ENCODE data around the gene HIC1. TPM values are rescaled to one million over a fixed set of nuclear protein-coding genes. Genes with fewer than 3 reads are reported as not detected.
A peak's percentile ranks its signal among the peaks of the same experiment; 100 is the strongest.

The HIC1 gene
- total and polyA plus RNA-seq, 9 of the 15 experiments (the other 6 are each of a cell fraction or from before 2014, with no cell fraction given), result 0.01 to 2.5 (median 0.18) TPM

DNA sequence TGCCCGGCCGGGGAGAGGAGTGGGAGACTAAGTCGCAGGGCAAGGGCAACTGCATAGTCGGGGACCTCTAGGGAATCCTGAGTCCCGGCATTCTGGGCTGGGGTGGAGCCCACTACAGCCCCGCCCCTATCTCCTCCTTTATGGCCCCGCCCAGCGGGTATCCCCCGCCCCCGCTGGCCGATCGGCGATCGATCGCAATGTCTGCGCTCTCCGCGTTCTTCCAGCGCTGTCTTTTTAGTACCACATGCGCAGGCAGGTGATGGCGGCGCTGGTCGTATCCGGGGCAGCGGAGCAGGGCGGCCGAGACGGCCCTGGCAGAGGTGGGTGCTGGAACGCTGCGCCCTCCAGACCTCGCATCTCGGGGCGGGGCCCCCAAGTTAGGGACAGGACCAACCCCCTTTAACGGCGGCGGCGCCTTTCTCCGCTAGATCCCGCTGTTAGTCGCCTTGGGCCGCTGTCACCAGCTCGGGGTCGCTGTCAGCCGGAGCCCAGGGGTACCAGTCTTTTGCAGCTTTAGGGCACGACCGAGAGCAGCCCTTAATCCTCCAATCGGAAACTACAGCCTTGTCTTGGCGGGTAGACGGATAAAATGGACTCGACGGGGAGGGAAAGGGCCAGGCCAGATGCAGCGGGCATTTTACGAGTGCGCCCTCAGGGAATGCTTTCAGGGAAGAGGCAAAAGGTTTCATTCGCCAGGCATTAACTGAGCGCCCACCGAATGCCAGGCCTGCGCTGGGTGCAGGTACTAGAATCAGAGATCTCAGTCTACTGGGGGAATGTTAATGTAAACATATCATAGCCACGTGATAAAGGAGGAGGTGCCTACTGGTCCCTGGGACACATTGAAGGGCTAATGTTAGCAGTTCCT, 24.8 kb upstream of the HIC1 start, which contains the start of gene DPH1 (continued):
- TF ChIP-seq ZNF584 (CRISPR knock-in tag; IDR thresholded peaks at IDR 0.05; ENCODE audit: low read depth) (no peak), KDM4B (IDR thresholded peaks at IDR 0.05; ENCODE audit: borderline replicate concordance in 2 of 2, low read depth in 1 of 2) (no peak), CCNT2 (IDR thresholded peaks at IDR 0.05; ENCODE audit: borderline replicate concordance, extremely low read depth, insufficient read length, low read depth, low read length) (peak; percentile 54), ATF1 (CRISPR knock-in tag; IDR thresholded peaks at IDR 0.05) (0 out of 2 replicates have a peak, but pooled peaks have one; percentile 12), ATF1 (tag; IDR thresholded peaks at IDR 0.05) (peak; percentile 30; the same call in 1 of the 2 replicates), SRSF7 (optimal IDR thresholded peaks at IDR 0.05; ENCODE audit: low read depth, low read length) (no peak), TCFL5 (CRISPR knock-in tag; conservative IDR thresholded peaks at IDR 0.05) (no peak), PHF8 (IDR thresholded peaks at IDR 0.05; ENCODE audit: borderline replicate concordance, low read length) (peak; percentile 78; the same call in 1 of the 2 replicates), PML (IDR thresholded peaks at IDR 0.05; ENCODE audit: low read length) (0 out of 2 replicates have a peak, but pooled peaks have one; percentile 33), ZNF354B (CRISPR knock-in tag; IDR thresholded peaks at IDR 0.05) (no peak), KAT2B (IDR thresholded peaks at IDR 0.05; ENCODE audit: low read depth, low read length) (no peak), RNF2 (IDR thresholded peaks at IDR 0.05) (peak; percentile 45; the same call in 1 of the 2 replicates), ZNF239 (CRISPR knock-in tag; IDR thresholded peaks at IDR 0.05) (no peak), PURB (CRISPR knock-in tag; IDR thresholded peaks at IDR 0.05; ENCODE audit: low read depth) (no peak), SMARCB1 (IDR thresholded peaks at IDR 0.05; ENCODE audit: insufficient read length, low read depth) (no peak), TBL1XR1 (IDR thresholded peaks at IDR 0.05; ENCODE audit: low read length in 2 of 2) (no peak), BRD4 (IDR thresholded peaks at IDR 0.05) (no peak)
- TF ChIP-seq, protein P1, sequence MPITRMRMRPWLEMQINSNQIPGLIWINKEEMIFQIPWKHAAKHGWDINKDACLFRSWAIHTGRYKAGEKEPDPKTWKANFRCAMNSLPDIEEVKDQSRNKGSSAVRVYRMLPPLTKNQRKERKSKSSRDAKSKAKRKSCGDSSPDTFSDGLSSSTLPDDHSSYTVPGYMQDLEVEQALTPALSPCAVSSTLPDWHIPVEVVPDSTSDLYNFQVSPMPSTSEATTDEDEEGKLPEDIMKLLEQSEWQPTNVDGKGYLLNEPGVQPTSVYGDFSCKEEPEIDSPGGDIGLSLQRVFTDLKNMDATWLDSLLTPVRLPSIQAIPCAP (CRISPR knock-in tag; IDR thresholded peaks at IDR 0.05; ENCODE audit: borderline replicate concordance), result no peak
- TF ChIP-seq, protein P2, sequence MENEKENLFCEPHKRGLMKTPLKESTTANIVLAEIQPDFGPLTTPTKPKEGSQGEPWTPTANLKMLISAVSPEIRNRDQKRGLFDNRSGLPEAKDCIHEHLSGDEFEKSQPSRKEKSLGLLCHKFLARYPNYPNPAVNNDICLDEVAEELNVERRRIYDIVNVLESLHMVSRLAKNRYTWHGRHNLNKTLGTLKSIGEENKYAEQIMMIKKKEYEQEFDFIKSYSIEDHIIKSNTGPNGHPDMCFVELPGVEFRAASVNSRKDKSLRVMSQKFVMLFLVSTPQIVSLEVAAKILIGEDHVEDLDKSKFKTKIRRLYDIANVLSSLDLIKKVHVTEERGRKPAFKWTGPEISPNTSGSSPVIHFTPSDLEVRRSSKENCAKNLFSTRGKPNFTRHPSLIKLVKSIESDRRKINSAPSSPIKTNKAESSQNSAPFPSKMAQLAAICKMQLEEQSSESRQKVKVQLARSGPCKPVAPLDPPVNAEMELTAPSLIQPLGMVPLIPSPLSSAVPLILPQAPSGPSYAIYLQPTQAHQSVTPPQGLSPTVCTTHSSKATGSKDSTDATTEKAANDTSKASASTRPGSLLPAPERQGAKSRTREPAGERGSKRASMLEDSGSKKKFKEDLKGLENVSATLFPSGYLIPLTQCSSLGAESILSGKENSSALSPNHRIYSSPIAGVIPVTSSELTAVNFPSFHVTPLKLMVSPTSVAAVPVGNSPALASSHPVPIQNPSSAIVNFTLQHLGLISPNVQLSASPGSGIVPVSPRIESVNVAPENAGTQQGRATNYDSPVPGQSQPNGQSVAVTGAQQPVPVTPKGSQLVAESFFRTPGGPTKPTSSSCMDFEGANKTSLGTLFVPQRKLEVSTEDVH (IDR thresholded peaks at IDR 0.05; ENCODE audit: low read depth, partially characterized antibody), result no peak
- TF ChIP-seq, protein P3, sequence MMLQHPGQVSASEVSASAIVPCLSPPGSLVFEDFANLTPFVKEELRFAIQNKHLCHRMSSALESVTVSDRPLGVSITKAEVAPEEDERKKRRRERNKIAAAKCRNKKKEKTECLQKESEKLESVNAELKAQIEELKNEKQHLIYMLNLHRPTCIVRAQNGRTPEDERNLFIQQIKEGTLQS (IDR thresholded peaks at IDR 0.05), result no peak
- TF ChIP-seq, protein P3 (CRISPR knock-in tag; conservative IDR thresholded peaks at IDR 0.05), result no peak
- TF ChIP-seq, protein P4, sequence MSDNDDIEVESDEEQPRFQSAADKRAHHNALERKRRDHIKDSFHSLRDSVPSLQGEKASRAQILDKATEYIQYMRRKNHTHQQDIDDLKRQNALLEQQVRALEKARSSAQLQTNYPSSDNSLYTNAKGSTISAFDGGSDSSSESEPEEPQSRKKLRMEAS (CRISPR knock-in tag; IDR thresholded peaks at IDR 0.05), result peak; percentile 98

Measured in K562 (cell line).